Mucosa of stomach (tissue), 1 donor: ENCODE data around the gene EIF4E2.
"Not testable (repeated sequence)": the region's sequence is repeated elsewhere in the genome, so short reads cannot be mapped to it uniquely, and the experiment has no call there.

Source experiments
- H3K27me3 ChIP-seq: one replicate; pipeline ENCODE4 v1.7.0; 2013; ENCODE audit warnings: mild to moderate bottlenecking, low read length; ENCODE audit not compliant: control insufficient read depth, insufficient read depth
- H3K36me3 ChIP-seq: one replicate; pipeline ENCODE4 v1.7.0; 2013; ENCODE audit warnings: low read length; ENCODE audit not compliant: control insufficient read depth, insufficient read depth
- H3K4me1 ChIP-seq: one replicate; pipeline ENCODE4 v1.7.0; 2013; ENCODE audit warnings: mild to moderate bottlenecking, low read length; ENCODE audit not compliant: control insufficient read depth, insufficient read depth
- H3K4me3 ChIP-seq: one replicate; pipeline ENCODE4 v1.7.0; 2013; ENCODE audit warnings: low read length
- H3K9ac ChIP-seq: one replicate; pipeline ENCODE4 v1.7.0; 2013; ENCODE audit warnings: mild to moderate bottlenecking, low read length, moderate library complexity
- H3K9me3 ChIP-seq: one replicate; pipeline ENCODE4 v1.7.0; 2013; ENCODE audit warnings: mild to moderate bottlenecking, low read length, moderate library complexity; ENCODE audit not compliant: control insufficient read depth
- donor health status: Pancreatic carcinoma.

EIF4E2 gene

DNA sequence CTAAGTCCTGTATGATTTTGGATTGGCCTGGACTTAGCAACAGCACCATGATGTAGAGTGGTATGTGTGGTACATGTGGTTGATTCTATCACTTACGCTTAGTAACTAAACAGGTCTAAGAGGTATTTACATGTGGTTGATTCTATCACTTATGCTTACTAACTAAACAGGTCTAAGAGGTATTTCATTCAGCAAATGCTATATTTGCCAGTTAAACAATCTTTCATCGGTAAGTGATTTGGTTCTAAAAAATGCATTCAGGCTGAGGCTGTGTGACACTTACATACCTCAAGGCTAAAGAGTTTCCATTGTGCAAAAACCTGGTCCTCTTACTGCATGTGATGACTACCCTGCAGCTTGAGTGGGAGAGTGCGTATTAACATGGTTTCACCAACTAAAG is 13.1 kb downstream of the EIF4E2 start:
- no peak overlapping the region for H3K4me3 ChIP-seq
- peaks cover 4% of the 10 kb centered on the region for H3K4me1 ChIP-seq
- no peaks in the 10 kb centered on the region for H3K27me3 ChIP-seq
- peaks cover 9% of the 10 kb centered on the region for H3K36me3 ChIP-seq
- H3K9ac ChIP-seq: no peak overlapping the region
- H3K9me3 ChIP-seq: no peaks in the 10 kb centered on the region

DNA sequence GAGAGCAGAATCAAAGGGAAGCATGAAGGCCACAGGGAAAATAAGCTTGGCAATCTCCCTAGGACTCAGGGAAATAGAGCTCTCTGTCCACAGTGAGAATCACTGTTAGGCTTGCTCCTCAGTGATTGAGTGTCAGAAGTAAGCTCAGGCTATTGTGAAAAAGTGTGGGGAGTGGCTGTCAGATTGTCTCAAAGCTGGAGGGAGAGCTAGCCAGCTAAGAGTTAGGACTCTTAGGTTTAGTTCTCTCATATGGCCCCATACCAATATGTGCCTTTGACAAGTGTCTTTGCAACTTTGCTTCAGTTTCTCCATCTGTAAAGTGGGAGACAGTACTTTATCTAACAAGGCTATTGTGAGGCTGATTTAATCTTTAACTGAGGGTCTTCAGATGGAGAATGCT is 17.2 kb downstream of the EIF4E2 start:
- no peaks in the 10 kb centered on the region for H3K9me3 ChIP-seq
- H3K4me1 ChIP-seq: peaks cover 4% of the 10 kb centered on the region
- H3K36me3 ChIP-seq: peaks cover 9% of the 10 kb centered on the region
- H3K4me3 ChIP-seq: no peak overlapping the region
- no peaks in the 10 kb centered on the region for H3K27me3 ChIP-seq
- no peak overlapping the region for H3K9ac ChIP-seq

DNA sequence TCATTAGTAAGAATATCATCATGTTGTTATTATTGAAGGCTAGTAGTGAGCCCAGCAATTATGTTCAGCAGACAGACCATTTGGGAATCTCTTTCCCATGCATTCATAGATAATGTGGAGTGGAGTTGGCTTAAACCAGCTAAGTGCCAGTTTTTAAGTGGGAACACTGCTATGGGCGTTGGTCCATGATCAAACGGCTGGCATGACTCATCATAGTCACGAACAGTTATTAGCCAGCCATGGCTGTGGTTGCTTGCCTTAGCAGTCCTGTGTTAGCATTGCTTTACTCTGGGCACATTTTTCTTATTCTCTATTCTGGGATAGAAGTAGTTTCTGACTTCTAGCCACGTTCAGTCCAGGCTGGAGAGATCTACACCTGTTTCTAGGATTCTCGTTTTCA is 17.7 kb downstream of the EIF4E2 start:
- Histone ChIP-seq H3K4me1 (peaks cover 4% of the 10 kb centered on the region), H3K36me3 (peaks cover 9% of the 10 kb centered on the region), H3K9me3 (no peaks in the 10 kb centered on the region), H3K9ac (no peak overlapping the region), H3K27me3 (no peaks in the 10 kb centered on the region), H3K4me3 (no peak overlapping the region)

DNA sequence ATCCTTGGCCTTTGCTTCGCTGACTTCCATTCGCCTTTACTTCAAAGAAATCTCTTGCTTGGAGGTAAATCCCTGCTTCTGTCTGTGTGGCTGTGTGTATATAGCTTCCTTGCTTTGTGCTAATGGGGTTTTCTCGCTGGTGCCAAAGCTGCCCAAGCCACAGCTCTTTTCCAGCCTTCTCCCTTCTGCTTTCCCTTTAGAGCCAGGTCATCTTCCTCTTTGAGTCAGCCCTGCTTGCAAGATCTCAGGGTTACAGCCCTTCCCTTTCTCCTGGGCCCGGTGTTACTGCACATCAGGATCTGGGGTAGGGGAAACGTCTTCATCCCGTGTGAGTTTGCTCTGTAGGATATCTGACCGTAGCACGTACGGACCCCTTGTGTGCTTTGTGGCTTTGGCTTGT is 19.1 kb downstream of the EIF4E2 start:
- no peak overlapping the region for H3K4me3 ChIP-seq
- no peak overlapping the region for H3K9ac ChIP-seq
- H3K4me1 ChIP-seq: peaks cover 4% of the 10 kb centered on the region
- H3K9me3 ChIP-seq: no peaks in the 10 kb centered on the region
- H3K27me3 ChIP-seq: no peaks in the 10 kb centered on the region
- H3K36me3 ChIP-seq: peaks cover 14% of the 10 kb centered on the region

DNA sequence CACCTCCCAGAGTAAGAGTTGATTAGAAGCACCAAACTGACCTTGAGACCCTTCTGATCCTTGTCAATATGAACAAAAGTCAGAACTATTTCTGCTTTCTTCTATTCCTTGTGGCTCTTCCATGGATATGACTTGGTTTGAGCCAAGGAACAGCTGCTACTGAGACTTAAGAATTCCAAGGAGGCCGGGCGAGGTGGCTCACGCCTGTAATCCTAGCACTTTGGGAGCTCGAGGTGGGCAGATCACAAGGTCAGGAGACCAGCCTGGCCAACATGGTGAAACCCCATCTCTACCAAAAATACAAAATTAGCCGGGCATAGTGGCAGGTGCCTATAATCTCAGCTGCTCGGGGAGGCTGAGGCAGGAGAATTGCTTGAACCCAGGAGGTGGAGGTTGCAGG is 20.0 kb downstream of the EIF4E2 start:
- not testable (repeated sequence) for H3K4me1 ChIP-seq, H3K27me3 ChIP-seq, H3K4me3 ChIP-seq, H3K9ac ChIP-seq, H3K9me3 ChIP-seq
- peaks cover 11% of the 10 kb centered on the region for H3K36me3 ChIP-seq

DNA sequence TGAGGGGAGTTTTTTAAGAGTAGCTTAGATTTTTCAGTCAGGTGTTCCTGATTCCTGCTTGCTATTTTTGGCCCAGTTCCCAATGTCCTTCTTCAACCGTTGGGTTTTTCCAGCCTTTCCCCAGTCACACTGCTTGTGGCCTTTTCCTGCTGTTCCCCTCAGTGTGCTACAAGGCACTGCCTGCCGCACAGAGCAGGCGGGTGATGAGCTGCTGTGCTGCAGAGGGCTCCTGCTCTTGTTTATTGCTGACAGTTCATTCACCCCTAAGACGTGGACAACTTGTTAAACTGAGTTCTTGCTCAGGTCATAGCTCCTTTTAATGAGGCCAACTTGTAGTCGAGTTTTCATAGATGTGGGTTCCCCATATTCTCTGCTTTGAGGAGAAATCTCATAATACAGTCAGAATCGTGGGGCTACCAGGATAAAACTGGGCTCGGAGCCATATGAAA is 20.6 kb downstream of the EIF4E2 start:
- H3K27me3 ChIP-seq: no peaks in the 10 kb centered on the region
- H3K9ac ChIP-seq: no peak overlapping the region
- H3K36me3 ChIP-seq: peaks cover 11% of the 10 kb centered on the region
- H3K4me3 ChIP-seq: no peak overlapping the region
- no peaks in the 10 kb centered on the region for H3K9me3 ChIP-seq
- H3K4me1 ChIP-seq: peaks cover 4% of the 10 kb centered on the region

DNA sequence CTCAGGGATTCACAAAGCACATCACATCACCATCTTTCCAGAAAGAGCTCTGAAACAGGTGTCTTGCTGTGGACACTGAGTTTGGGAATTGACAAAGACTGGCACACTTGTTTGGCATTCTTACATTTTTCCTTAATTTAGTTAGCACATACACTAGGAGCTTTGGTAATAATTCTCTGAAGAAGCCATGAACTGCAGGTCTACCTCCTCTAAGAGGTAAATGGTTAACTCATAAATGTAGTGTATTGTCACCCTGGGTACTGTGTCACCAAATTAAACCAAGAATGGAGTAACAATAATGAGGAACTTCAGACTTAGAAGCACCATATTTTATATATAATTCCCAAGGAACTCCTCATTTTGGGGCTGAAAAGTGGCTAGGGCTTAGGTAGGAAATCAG is 22.6 kb downstream of the EIF4E2 start:
- H3K27me3 ChIP-seq: no peaks in the 10 kb centered on the region
- no peak overlapping the region for H3K4me3 ChIP-seq
- H3K9ac ChIP-seq: no peak overlapping the region
- peaks cover 4% of the 10 kb centered on the region for H3K4me1 ChIP-seq
- H3K36me3 ChIP-seq: peaks cover 5% of the 10 kb centered on the region
- no peaks in the 10 kb centered on the region for H3K9me3 ChIP-seq

DNA sequence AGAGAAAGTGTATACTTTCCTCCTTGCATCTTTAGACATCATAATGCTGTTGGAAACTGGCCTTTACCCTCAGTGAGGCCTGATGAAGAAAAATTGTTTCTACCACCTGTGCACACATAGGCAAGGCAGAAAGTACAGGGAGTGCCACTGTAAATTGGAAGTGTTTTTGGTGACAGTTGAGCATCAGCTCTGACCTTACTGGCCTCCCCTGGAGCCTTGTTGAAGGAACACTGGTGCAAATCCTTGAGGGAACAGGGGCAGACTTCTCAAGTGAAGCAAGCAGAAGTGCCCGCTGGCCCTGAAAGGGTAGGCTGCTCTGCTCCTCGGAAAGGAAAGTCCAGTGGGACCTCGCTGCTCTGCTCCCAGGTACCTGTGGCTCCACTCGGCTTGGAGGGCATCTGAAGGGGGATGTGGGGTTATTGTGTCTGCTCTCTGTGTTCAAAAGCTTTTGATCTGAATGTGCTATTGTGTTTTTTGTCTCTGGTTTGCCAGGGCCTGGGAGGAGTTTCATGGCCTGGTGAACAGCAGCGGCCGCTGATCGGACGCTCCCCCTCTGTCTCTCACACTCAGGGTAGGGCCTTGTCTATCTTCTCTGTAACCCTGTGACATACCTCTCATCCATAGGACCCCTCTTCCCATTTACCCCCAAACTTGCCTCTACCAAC is 23.4 kb downstream of the EIF4E2 start:
- Histone ChIP-seq H3K36me3 (peaks cover 5% of the 10 kb centered on the region), H3K4me3 (no peak overlapping the region), H3K9me3 (no peaks in the 10 kb centered on the region), H3K27me3 (no peaks in the 10 kb centered on the region), H3K9ac (no peak overlapping the region), H3K4me1 (peaks cover under 1% of the 10 kb centered on the region)

DNA sequence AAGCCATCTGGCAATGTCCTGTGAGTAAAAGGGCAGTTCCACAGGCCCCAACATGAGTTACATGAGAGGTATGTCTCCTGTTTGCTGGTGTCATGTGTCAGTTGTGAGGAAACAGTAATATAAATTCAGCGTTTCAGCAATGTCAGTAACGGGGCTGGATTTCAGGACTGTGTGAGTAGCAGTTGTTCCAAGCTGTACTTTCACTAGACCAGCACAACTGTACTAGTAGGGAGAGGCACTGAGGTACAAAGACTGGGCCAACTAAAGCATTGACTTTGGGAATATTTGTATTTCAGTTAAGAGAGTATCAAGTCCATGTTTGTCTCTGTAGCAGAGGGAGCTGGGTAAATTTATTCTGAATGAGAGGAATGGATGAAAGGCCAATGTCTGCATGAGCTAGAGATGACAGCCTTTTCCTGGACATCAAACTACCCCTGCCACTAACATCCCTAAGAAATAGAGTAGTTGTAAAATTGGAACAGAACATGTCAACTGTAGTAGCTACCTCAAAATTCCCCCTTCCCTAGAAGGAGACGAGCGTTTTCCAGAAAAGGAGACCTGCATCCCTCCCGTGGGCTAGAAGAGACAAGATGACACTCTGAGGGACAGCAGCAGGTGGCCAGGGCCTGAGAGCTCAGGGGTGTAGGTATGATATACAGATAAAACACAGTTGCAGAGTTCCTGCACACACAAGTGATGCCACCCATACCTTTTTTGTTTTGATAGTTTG is 24.4 kb downstream of the EIF4E2 start:
- Histone ChIP-seq H3K27me3 (no peaks in the 10 kb centered on the region), H3K4me1 (peaks cover 9% of the 10 kb centered on the region), H3K36me3 (peaks cover 5% of the 10 kb centered on the region), H3K9me3 (no peaks in the 10 kb centered on the region), H3K4me3 (no peak overlapping the region), H3K9ac (no peak overlapping the region)

DNA sequence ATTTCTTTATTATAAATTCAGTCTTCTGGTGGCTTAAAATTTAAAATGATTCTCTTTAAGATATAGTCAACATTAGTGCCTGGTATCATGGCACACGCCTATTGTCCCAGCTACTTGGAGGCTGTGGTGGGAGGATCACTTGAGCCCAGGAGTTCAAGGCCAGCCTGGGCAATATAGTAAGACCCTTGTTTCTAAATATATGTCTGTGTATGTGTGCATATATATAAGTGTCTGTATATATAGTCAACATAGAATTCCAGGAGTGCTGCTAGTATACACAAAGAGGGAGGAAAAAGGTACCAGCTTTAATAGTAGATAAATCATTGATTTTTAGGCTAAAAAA is 24.9 kb downstream of the EIF4E2 start:
- peaks cover 5% of the 10 kb centered on the region for H3K36me3 ChIP-seq
- H3K4me3 ChIP-seq: no peak overlapping the region
- H3K4me1 ChIP-seq: peaks cover 13% of the 10 kb centered on the region

DNA sequence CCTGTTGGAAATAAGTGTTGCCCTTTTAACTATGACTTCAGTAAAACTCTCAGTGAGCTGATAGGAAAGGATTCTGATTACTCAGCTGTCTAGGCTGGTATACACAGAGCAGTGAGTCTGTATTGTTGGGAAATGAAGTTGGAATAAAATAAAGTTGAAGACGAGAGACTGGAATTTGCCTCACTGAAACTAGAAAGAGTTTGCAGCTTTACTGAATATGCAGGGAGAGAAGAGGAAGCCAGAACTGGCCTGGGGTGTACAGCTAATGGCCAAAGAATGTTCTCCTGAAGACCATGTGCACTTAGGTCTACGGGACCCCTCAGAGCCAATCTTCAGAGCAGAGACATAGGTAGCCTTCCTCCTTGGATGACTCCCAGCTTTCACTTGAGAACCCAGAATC is 26.5 kb downstream of the EIF4E2 start:
- no peak overlapping the region for H3K4me3 ChIP-seq
- H3K9ac ChIP-seq: no peak overlapping the region
- peaks cover 25% of the 10 kb centered on the region for H3K4me1 ChIP-seq
- no peaks in the 10 kb centered on the region for H3K9me3 ChIP-seq
- peaks cover 5% of the 10 kb centered on the region for H3K36me3 ChIP-seq
- no peaks in the 10 kb centered on the region for H3K27me3 ChIP-seq

More for the DNA sequence above, 24.9 kb downstream of the EIF4E2 start:
- H3K27me3 ChIP-seq: no peaks in the 10 kb centered on the region
- H3K9me3 ChIP-seq: no peaks in the 10 kb centered on the region
- H3K9ac ChIP-seq: no peak overlapping the region

DNA sequence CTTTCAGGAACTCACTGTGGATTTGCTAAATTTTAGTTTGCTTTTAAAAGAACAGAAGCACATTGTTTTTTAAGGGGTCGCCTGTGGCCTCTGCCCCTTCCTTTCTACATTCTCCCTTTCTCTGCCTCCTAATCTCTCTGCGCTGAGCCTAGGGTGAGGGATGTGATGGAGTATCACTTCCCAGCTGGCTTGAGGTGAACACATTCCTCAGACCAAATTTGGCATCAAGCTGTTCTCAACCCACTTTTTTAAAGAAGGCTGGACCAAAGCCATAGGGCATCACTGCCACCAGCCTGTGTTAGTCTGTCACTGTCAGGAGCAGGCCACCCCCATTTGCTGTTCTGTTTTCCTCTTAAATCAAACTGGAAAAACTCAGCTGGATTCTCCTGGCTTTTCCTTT is 27.4 kb downstream of the EIF4E2 start:
- H3K27me3 ChIP-seq: no peaks in the 10 kb centered on the region
- H3K9me3 ChIP-seq: no peaks in the 10 kb centered on the region
- no peak overlapping the region for H3K9ac ChIP-seq
- H3K4me3 ChIP-seq: no peak overlapping the region
- H3K36me3 ChIP-seq: peaks cover 5% of the 10 kb centered on the region
- peaks cover 25% of the 10 kb centered on the region for H3K4me1 ChIP-seq
